ENCODE results near the gene STXBP6. TPM values are rescaled to one million over a fixed set of nuclear protein-coding genes. Genes with fewer than 3 reads are reported as not detected.
"Not testable (repeated sequence)": the region's sequence is repeated elsewhere in the genome, so short reads cannot be mapped to it uniquely, and the experiment has no call there.

Gene STXBP6
- total RNA-seq, 1 donor from 2014 or later: 43.5 TPM

GRCh38 chr14:24938593-24938992 lies 111.4 kb downstream of the STXBP6 start:
- intact Hi-C loops (cut with micrococcal nuclease): no loop called here
- DNase-seq (no peak), ATAC-seq (no peak)

GRCh38 chr14:24937300-24937699 lies 112.6 kb downstream of the STXBP6 start:
- no peak for DNase-seq
- intact Hi-C loops (cut with micrococcal nuclease): no loop called here
- no peak for ATAC-seq

- ATAC-seq; intact Hi-C loops (cut with micrococcal nuclease): not testable (repeated sequence)
Measured at GRCh38 chr14:24936773-24937172, 113.2 kb downstream of the STXBP6 start.

GRCh38 chr14:24935796-24936195 lies 114.2 kb downstream of the STXBP6 start:
- ATAC-seq (no peak), DNase-seq (no peak)
- intact Hi-C loops (cut with micrococcal nuclease): no loop called here

More at GRCh38 chr14:24936773-24937172, 113.2 kb downstream of the STXBP6 start:
- not testable (repeated sequence) for DNase-seq

GRCh38 chr14:24928386-24928900 lies 121.5 kb downstream of the STXBP6 start:
- no peak for DNase-seq
- intact Hi-C loops (cut with micrococcal nuclease): no loop called here
- ATAC-seq: peak; percentile 47

GRCh38 chr14:24927809-24928208 lies 122.1 kb downstream of the STXBP6 start:
- no peak for DNase-seq
- ATAC-seq: peak; percentile 66
- intact Hi-C loops (cut with micrococcal nuclease): no loop called here

GRCh38 chr14:24925771-24926374 lies 124.1 kb downstream of the STXBP6 start:
- intact Hi-C loops (cut with micrococcal nuclease): no loop called here
- ATAC-seq: no peak
- DNase-seq: no peak

- no peak for DNase-seq
- intact Hi-C loops (cut with micrococcal nuclease): no loop called here
- no peak for ATAC-seq
Measured at GRCh38 chr14:24924544-24924943, 125.4 kb downstream of the STXBP6 start.

GRCh38 chr14:24921903-24922302 lies 128.0 kb downstream of the STXBP6 start:
- no peak for DNase-seq
- ATAC-seq: no peak
- intact Hi-C loops (cut with micrococcal nuclease): no loop called here

- no peak for DNase-seq
- intact Hi-C loops (cut with micrococcal nuclease): no loop called here
- peak; percentile 48 for ATAC-seq
Measured at GRCh38 chr14:24920265-24921075, 129.5 kb downstream of the STXBP6 start.

- peak; percentile 31 for ATAC-seq
- intact Hi-C loops (cut with micrococcal nuclease): no loop called here
- no peak for DNase-seq
Measured at GRCh38 chr14:24918822-24919221, 131.1 kb downstream of the STXBP6 start.

- no peak for ATAC-seq
- intact Hi-C loops (cut with micrococcal nuclease): no loop called here
- no peak for DNase-seq
Measured at GRCh38 chr14:24915958-24916595, 133.9 kb downstream of the STXBP6 start.

- intact Hi-C loops (cut with micrococcal nuclease): no loop called here
- ATAC-seq (no peak), DNase-seq (no peak)
Measured at GRCh38 chr14:24915403-24915921, 134.5 kb downstream of the STXBP6 start.

- ATAC-seq (no peak), DNase-seq (no peak)
- intact Hi-C loops (cut with micrococcal nuclease): no loop called here
Measured at GRCh38 chr14:24913746-24914145, 136.2 kb downstream of the STXBP6 start.

GRCh38 chr14:24913021-24913420 lies 136.9 kb downstream of the STXBP6 start:
- intact Hi-C loops (cut with micrococcal nuclease): no loop called here
- no peak for DNase-seq
- no peak for ATAC-seq

GRCh38 chr14:24911324-24912109 lies 138.4 kb downstream of the STXBP6 start:
- no peak for DNase-seq
- peak; percentile 68 for ATAC-seq
- intact Hi-C loops (cut with micrococcal nuclease): no loop called here

- intact Hi-C loops (cut with micrococcal nuclease): no loop called here
- no peak for DNase-seq
- ATAC-seq: no peak
Measured at GRCh38 chr14:24910408-24910986, 139.4 kb downstream of the STXBP6 start.

GRCh38 chr14:24909523-24910302 lies 140.2 kb downstream of the STXBP6 start:
- intact Hi-C loops (cut with micrococcal nuclease): no loop called here
- no peak for DNase-seq
- no peak for ATAC-seq

All from left ventricle myocardium superior (tissue), 1 donor.